Ramos (cell line): ENCODE data around the gene TOGARAM1.

ENCODE experiments used
- in situ Hi-C: fragments of 300-500 bp; cut with MboI; formaldehyde crosslinking; loops from one replicate; pipeline ENCODE4 v1.14.3; 2022; ENCODE audit warnings: low sequenced_read_pairs; ENCODE audit not compliant: unreplicated experiment

The TOGARAM1 gene, protein sequence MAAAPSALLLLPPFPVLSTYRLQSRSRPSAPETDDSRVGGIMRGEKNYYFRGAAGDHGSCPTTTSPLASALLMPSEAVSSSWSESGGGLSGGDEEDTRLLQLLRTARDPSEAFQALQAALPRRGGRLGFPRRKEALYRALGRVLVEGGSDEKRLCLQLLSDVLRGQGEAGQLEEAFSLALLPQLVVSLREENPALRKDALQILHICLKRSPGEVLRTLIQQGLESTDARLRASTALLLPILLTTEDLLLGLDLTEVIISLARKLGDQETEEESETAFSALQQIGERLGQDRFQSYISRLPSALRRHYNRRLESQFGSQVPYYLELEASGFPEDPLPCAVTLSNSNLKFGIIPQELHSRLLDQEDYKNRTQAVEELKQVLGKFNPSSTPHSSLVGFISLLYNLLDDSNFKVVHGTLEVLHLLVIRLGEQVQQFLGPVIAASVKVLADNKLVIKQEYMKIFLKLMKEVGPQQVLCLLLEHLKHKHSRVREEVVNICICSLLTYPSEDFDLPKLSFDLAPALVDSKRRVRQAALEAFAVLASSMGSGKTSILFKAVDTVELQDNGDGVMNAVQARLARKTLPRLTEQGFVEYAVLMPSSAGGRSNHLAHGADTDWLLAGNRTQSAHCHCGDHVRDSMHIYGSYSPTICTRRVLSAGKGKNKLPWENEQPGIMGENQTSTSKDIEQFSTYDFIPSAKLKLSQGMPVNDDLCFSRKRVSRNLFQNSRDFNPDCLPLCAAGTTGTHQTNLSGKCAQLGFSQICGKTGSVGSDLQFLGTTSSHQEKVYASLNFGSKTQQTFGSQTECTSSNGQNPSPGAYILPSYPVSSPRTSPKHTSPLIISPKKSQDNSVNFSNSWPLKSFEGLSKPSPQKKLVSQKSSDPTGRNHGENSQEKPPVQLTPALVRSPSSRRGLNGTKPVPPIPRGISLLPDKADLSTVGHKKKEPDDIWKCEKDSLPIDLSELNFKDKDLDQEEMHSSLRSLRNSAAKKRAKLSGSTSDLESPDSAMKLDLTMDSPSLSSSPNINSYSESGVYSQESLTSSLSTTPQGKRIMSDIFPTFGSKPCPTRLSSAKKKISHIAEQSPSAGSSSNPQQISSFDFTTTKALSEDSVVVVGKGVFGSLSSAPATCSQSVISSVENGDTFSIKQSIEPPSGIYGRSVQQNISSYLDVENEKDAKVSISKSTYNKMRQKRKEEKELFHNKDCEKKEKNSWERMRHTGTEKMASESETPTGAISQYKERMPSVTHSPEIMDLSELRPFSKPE (N-terminal part only)

DNA sequence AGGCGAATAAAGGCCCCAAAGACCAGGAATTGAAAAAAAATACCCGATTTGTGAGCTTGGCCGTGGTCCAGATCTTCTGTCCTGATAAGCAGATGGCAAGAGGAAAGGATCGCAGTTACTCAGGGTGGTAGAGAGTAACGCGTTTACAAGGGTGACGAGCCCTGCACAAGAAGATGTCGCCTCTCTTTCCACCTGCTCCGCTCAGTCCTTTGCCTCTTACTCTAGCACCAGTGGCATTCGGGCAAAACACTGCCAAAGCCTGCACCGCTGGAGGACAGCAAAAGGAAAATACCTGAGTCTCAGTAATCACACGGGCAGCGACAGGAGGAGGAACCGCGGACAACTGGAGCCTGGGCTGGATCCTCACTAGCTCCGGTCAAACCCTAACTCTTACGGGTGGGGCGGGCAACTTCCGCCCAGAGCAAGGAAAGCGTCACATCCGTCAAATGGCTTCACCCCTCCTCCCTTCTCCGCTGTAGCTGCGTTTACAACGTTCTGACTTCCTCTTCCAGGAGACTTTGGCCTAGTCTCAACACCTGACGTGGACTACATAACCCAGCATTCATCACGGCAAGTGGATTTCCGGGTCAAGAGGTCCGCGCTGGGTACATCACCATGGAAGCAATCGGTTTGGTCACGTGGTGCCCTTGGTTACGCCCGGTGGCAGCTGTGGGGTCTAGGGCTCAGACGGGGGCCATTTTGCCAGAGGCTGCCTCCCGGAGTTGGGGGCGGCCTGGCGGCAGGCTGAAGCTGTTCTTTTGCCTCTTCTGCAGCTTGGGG is at the start of gene TOGARAM1, which contains the start of gene KLHL28:
TSS of gene TOGARAM1 (plus strand) at position 637 of the 780 bp plus-strand sequence. CDS start 232 bp downstream, outside the sequence.
TSS of gene KLHL28 (minus strand) at position 394 of the 780 bp plus-strand sequence. CDS start 16,019 bp downstream, outside the sequence.
- in situ Hi-C loops = no loop called here

DNA sequence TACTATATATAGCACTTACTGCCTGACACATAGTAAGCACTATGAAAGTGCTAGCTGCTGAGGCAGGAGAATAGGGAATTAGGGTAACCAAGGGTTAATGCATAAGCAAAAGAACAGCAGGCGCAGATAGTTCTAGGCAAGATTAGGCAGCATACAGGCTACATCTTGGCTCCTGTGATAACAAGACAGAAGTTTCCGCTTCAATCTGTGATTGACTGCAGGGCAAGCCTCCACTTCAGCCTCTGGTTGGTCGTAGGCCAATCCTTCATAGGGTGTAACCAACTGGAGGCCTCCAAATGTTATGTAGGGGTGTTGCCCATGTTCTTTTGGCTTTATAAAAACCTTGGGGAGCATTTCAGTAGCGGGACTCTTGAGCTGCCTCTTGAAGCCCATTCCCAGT is 47.1 kb upstream of the TOGARAM1 start:
- in situ Hi-C loops = no loop called here

DNA sequence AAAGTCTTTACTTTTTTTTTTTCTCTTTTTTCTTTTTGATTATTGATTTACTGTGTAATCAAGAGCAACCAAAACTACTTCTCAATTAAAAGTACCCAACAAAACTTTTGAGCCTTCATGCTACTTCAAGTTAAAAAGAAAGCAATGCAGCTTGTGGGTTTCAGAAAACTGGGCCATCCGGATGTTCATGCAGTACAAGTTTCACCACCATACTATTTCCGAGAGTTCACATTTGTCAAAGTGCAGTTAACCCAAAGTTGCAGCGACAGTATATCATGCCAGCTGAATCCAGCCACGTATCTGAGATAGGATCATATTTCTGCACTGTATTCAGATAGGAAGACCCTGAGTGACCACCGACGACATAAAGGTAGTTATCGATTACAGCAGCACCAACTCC is 33.2 kb upstream of the TOGARAM1 start:
- in situ Hi-C loops = no loop called here

DNA sequence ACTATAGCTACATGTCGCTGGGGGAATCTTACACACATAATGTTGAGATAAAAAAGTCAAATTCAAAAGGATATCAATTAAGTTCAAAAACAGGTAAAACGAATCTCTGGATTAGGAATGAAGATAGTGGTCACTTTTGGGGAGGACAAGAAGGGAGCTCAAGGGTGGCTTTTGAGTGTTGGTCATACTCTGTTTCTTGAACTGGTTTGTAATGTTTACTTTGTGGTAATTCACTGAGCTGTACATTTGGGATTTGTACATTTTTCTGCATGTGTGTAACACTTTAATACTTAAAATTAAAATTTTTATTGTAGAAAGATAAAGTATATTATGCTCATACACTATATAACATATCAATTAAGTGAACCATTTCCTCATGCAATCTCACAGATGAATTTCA is 26.8 kb upstream of the TOGARAM1 start:
- in situ Hi-C loops = no loop called here

DNA sequence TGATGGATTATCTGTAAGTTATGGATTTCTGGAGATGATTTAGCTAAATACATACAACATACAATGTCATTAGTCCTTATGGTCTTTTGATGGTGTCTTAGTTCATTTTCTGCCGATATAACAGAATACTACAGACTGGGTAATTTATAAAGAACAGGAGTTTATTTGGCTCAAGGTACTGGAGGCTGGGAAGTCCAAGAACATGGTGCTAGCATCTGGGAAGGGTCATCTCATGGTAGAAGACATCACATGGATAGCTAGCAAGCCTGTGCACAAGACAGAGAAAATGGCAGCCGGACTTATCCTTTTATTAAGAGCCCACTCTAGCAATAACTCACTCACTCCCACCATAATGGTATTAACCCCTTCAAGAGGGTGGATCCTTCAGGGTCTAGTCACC is 24.4 kb upstream of the TOGARAM1 start:
- in situ Hi-C loops = no loop called here

DNA sequence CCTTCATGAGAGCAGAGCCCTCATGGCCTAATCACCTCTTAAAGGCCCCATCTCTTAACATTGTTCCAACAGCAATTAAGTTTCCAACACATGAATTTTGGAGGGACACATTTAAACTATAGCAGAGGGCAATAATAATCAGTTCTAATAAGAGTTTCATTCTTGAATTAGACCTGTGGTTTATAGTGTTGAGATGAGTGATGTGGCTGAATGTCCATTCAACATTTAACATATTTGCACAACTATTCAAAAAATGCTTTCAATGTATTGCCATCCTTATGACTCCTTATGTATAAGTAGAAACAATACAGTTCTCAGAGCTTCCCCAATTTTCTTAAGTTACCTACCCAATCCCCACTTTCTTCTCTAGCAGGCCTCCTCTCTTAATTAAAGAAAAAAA is 21.8 kb upstream of the TOGARAM1 start:
- in situ Hi-C loops = no loop called here

DNA sequence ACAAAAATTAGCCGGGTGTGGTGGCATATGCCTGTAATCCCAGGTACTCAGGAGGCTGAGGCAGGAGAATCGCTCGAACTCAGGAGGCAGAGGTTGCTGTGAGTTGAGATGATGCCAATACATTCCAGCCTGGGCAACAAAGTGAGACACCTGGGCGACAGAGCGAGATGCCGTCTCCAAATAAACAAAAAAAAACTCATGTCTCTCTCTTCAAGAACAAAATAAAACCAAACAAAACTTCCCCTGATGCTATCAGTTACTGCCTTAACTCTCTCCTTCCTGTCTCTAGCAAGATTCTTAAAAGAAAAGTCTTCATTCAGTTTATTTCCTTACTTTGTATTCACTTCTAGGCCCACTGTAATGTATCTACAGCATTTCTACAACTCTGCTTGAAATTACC is 21.0 kb upstream of the TOGARAM1 start:
- in situ Hi-C loops = no loop called here

DNA sequence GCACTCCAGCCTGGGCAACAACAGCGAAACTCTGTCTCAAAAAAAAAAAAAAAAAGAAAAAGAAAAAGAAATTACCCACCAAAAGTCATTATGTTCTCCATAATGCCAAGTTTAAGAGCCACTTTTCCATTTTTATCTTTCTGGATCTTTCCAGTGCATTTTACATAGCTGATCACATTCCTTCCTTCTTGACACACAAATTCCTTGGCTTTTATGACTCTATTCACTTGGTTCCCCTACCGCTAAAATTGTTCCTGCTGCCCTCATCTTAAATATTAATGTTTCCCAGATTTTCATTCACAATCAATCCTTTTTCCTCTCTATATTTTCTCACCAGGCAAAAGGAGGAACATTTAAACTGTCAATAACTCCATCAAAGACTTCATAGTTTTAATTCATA is 20.4 kb upstream of the TOGARAM1 start:
- in situ Hi-C loops = no loop called here

DNA sequence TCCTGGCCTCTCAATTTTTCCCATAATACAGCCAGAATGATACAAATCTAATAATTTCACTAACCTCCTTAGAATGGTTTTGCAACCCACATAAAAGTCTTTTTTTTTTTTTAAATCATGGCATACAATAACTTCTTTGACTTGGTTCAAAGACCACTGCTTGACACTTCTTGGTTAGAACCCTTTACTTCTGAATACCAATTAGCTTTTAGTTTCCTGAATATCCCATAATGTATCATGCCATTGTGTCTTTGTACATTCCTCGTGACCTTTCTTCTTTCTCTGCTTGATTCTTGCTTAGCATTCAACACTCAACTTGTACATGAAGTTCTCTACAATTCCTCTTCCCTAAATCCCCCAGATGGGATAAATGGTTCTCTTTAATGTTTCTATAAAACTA is 19.6 kb upstream of the TOGARAM1 start:
- in situ Hi-C loops = no loop called here

DNA sequence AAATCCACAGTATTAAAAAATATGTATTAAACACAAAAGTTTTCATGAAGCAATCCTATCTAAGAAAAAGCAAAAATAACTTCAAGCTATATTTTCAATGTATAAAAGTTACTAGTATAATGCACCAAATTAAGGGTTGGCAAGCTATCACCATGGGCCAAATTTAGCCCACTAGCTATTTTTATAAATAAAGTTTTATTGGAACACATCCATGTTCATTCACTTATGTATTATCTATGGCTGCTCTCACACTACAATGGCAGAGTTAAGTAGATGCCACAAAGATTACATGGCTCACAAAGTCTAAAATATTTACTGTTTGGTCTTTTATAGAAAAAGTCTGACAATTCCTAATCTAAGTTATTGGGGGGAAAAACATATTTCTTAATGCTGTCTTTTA is 17.9 kb upstream of the TOGARAM1 start:
- in situ Hi-C loops = no loop called here

DNA sequence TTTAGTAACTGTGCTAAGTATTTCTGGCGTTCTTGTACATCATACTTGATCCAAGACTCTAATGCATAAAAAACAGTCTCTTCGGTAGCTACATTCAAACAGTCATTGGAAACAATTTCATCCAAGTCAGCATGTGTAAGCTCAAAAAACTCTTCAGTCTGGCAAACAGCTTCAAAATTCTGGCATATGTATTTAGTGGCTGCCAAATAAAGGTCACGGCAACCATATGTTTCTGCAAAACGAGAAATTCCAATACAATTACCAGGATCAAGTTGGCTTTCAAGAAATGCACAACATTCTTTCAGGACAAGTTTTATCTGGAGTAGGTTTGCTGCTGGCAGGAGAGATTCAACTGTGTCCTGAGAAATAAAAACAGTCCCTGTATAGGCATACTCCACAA is 16.7 kb upstream of the TOGARAM1 start:
- in situ Hi-C loops = no loop called here

DNA sequence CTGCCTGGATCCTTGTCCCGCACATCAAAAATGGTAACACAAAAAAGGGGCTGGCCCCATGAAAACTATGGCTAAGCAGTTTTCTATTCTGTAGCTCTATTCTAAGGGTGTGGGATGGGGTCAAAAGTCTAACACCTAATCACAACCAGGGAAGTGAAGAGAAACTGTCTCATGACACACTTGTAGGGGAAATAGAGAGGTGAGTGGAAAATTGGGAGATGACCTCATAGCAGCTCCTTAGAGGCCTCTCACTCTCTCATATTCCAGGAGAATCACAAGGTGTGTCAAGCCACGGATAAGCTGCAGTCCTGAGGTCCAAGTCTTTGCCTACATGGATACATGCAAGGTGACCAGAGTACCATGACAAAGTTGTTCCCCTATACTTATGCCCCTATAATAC is 10.9 kb upstream of the TOGARAM1 start:
- in situ Hi-C loops = no loop called here

DNA sequence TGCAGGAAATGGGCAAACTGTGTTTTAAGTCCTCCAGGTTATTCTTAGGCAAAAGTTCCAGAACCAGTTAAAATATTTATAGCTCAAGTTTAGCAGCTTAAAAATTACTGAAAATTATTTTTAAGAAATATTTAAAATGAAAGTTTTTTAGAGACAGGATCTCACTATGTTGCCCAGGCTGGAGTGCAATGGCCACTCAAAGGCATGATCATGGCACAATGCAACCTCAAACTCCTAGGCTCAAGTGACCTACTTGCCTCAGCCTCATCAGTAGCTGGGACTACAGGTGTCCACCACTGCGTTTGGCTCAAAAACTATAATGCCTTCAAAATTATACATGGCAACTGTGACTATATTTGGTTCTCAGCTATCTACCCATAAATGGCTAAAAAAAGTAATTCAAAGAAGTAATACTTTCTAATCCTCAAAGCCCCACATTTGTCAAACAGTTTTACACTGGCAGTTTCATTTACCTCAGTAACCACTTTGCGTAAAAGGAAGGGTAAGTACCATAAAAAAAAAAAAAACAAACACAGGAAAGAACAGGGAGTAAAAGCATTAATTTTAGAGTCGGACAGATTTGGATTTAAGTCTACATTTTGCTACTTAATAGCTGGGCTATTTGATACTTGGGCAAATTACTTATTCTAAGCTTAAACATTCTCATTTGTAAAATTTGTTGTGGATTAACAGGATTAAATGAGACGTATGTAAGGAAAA is 9.4 kb upstream of the TOGARAM1 start:
- in situ Hi-C loops = no loop called here

DNA sequence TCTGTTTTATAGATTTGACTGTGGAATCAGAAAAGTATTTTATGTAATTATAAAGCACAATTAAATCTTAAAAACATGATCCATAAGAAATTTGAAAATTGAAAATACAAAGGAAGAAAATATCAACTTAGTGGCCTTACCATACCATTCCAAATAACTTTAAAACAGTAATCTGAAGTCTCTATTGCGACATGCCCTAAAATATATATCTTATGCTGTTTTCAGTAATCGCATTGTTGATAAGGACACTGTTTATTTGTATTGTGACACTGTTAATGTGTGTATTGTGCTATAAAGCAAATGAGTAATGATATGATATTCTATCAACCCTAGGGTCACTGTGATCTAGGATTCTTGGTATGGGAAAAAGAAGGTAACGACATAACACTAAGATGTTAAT is 7.2 kb upstream of the TOGARAM1 start:
- in situ Hi-C loops = no loop called here

DNA sequence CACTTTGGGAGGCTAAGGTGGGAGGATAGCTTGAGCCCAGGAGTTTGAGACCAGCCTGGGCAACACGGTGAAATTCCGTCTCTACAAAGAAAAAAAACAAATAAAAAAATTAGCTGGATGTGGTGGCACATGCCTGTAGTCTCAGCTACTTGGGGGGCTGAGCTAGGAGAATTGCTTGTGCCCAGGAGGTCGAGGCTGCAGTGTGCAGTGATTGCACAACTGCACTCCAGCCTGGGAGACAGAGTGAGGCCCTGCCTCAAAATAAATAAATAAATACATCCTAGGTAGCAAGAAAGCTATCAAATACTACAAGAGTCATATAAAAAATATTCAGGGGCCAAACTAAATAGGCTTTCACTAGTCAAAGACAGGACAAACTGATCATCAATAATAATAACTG is 6.5 kb upstream of the TOGARAM1 start:
- in situ Hi-C loops = no loop called here

DNA sequence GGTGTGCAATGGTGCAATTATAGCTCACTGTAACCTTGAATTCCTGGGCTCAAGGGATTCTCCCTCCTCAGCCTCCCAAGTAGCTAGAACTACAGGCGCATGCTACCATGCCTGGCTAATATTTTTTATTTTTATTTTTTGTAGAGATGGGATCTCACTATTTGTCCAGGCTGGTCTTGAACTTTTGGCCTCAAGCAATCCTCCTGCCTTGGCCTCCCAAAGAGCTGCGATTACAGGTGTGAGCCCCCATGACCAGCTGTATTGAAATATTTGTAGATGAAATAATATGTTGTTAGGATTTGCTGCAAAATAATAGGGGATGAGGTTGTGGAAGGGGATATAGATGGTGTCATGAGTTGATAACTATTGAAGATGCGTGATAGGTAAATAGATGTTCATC is 5.1 kb upstream of the TOGARAM1 start:
- in situ Hi-C loops = no loop called here

DNA sequence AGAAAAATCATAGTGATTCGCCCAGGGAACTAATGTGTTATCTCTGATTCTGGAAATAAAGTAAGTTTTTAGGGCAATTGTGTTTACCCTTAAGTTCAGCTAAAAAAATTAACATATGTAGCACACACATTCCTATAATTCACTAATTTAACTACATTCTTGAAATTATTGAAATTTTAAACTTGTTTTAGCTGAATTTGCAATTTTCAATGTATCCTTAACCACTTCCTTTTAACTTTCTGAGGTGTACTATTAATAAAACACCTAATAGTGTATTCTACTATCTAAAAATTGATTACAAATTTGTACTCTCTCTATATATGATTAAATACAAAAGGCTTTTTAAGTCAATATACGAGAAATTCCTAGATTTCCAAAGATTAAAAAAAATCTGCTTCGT is 2.5 kb upstream of the TOGARAM1 start:
- in situ Hi-C loops = no loop called here

DNA sequence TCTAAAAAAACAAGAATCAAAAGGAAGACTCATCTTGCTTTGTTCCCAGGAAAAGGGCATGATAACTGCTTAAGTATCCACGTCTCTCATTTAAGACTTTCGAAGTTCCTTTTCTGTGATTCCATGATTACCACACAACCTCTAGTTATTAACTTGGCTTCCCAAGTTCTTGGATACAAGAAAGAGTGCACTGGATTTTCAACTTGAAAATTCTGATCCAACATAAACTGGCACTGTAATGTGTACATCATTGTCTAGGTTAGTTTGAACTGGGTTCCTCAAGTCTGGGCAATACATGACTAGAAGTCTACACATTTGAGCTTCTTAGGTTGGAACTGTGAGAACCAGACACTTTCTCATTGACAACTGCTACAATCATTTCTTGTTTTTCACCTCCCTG is 1.8 kb upstream of the TOGARAM1 start:
- in situ Hi-C loops = no loop called here

DNA sequence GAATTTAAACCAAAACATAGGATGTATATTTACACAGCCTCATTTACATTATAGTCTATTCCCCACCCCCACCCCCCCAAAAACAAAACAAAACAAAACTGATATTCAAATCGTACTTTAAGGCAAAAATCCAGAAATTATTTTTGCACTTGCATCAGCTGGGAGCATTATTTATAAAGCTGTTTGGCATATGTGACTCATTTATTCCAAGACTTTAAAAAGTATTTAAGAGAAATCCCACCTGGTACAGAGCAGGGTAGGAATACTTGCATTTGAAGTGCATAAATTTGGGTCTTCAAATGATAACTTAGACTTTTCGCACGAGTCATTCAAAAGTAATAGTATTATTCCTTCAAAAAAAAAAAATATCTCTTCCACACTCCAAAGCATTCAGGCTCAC is 1.3 kb upstream of the TOGARAM1 start:
- in situ Hi-C loops = no loop called here
